ENCODE results near the gene TJP1. TPM values are rescaled to one million over a fixed set of nuclear protein-coding genes. Genes with fewer than 3 reads are reported as not detected.
A peak's percentile ranks its signal among the peaks of the same experiment; 100 is the strongest.

The TJP1 gene
- total RNA-seq, 6 donors from 2014 or later = 88.0 to 168 (median 113) TPM

GRCh38 chr15:29750754-29751153 is 71.5 kb downstream of the TJP1 start:
- no peak overlapping the region for H3K27ac ChIP-seq
- 61 to 70% methylated on average over 2 of the region's 2 CpGs for WGBS, 2 donors
- DNase-seq = no peak
- ATAC-seq (ENCODE audit: low FRiP score in 2 of 2) = no peak
- H3K27me3 ChIP-seq = no peaks in the 10 kb centered on the region
- peaks cover 0 to 27% (median 0%) of the 10 kb centered on the region in 4 donors for H3K36me3 ChIP-seq
- H3K9me3 ChIP-seq = no peaks in the 10 kb centered on the region
- no peaks in the 10 kb centered on the region for H3K4me1 ChIP-seq
- H3K4me3 ChIP-seq = no peak overlapping the region
- TF ChIP-seq CTCF (IDR thresholded peaks at IDR 0.05) = no peak
- no peak for TF ChIP-seq POLR2A (IDR thresholded peaks at IDR 0.05)
- TF ChIP-seq EP300 (IDR thresholded peaks at IDR 0.05) = no peak
- TF ChIP-seq POLR2AphosphoS5 (IDR thresholded peaks at IDR 0.05) = no peak

- no peaks in the 10 kb centered on the region for H3K4me1 ChIP-seq
- DNase-seq (no peak), ATAC-seq (ENCODE audit: low FRiP score in 2 of 2) (peak in 1 of 2 donors; percentile 37)
- H3K36me3 ChIP-seq = peaks cover 0 to 20% (median 0%) of the 10 kb centered on the region in 4 donors
- 78 to 81% methylated on average over 15 of the region's 15 CpGs for WGBS, 2 donors
- H3K27me3 ChIP-seq = no peaks in the 10 kb centered on the region
- H3K9me3 ChIP-seq = no peaks in the 10 kb centered on the region
- no peak overlapping the region for H3K27ac ChIP-seq
- TF ChIP-seq POLR2AphosphoS5 (IDR thresholded peaks at IDR 0.05) (no peak), EP300 (IDR thresholded peaks at IDR 0.05) (no peak), CTCF (IDR thresholded peaks at IDR 0.05) (no peak), POLR2A (IDR thresholded peaks at IDR 0.05) (no peak)
- H3K4me3 ChIP-seq = no peak overlapping the region
These were observed 72.7 kb downstream of the TJP1 start for GRCh38 chr15:29749365-29750086.

DNA sequence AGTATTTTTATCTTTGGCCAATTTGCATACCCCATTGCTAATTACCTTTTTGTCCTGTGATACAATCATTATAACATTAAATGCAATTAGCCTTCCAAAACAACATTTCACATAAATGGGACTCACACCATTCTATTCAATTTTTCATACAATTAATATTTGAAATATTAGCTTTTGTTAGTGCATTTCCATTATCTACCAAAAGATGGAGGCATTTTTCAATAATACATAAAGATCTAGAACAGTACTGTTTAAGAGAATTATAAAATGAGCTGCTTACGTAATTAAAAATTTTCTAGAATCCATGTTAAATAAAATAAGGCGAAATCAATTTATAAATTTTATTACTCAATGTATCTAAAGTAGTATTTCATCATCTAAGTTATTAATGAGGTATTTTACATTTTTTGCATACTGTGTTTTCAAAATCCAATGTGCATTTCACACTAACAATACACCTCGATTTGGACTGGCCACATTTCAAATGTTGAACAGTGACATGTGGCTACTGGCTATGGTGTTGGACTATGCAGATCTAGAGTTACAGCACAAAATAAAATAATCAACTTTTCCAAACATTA is 74.3 kb downstream of the TJP1 start:
- TF ChIP-seq POLR2AphosphoS5 (IDR thresholded peaks at IDR 0.05) (no peak), CTCF (IDR thresholded peaks at IDR 0.05) (peak in 5 of 6 experiments; percentile 8 to 31 (median 19))
- Histone ChIP-seq H3K4me1 (no peaks in the 10 kb centered on the region), H3K27me3 (no peaks in the 10 kb centered on the region), H3K27ac (no peak overlapping the region), H3K4me3 (no peak overlapping the region), H3K9me3 (no peaks in the 10 kb centered on the region), H3K36me3 (peaks cover 0 to 19% (median 0%) of the 10 kb centered on the region in 4 donors)
- 57 to 64% methylated on average over 3 of the region's 3 CpGs for WGBS, 2 donors
- no peak for DNase-seq
- no peak for ATAC-seq (ENCODE audit: low FRiP score in 2 of 2)

DNA sequence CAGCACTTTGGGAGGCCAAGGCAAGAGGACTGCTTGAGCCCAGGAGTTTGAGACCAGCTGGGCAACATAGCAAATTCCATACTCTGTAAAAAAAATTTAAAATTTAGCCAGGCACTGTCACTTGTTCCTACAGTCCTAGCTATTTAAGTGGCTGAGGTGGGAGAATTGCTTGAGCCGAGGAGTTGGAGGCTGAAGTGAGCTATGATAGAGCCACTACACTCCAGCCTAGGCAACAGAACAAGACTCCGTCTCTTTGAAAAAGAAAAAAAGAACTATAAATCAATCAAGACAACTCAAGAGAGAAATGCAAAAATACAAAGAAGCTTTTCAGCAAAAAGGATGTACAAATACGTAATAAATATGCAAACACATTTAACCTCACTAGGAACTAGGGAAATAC is 78.8 kb downstream of the TJP1 start:
- Histone ChIP-seq H3K4me3 (no peak overlapping the region), H3K27ac (no peak overlapping the region), H3K9me3 (no peaks in the 10 kb centered on the region), H3K27me3 (no peaks in the 10 kb centered on the region), H3K4me1 (no peaks in the 10 kb centered on the region), H3K36me3 (peaks cover 0 to 41% (median 8%) of the 10 kb centered on the region in 4 donors)
- ATAC-seq (ENCODE audit: low FRiP score in 2 of 2) (no peak), DNase-seq (no peak)
- WGBS, 2 donors = 88% methylated on average over 3 of the region's 3 CpGs
- no peak for TF ChIP-seq POLR2A (IDR thresholded peaks at IDR 0.05)
- no peak for TF ChIP-seq CTCF (IDR thresholded peaks at IDR 0.05)
- no peak for TF ChIP-seq POLR2AphosphoS5 (IDR thresholded peaks at IDR 0.05)
- TF ChIP-seq EP300 (IDR thresholded peaks at IDR 0.05) = no peak

Measured in upper lobe of left lung (tissue), 6 donors.